CD14-positive monocyte (primary cell): Measurements from ENCODE around the gene GPC1. TPM values are rescaled to one million over a fixed set of nuclear protein-coding genes. Genes with fewer than 3 reads are reported as not detected.

Experiments used
- DNase-seq, 3 donors: peaks; one replicate each; pipeline ENCODE4 v3.0.0-alpha.2; 2011 to 2022
- H2AFZ ChIP-seq: 2 replicates; pipeline ENCODE4 v1.6.0; 2012; ENCODE audit warnings: mild to moderate bottlenecking, low read depth, low read length, inconsistent platforms; ENCODE audit not compliant: insufficient read depth, poor library complexity, severe bottlenecking
- H3K27ac ChIP-seq, 2 donors: 1 replicate in 1 of 2; 2 replicates in 1 of 2; pipeline ENCODE4 v1.5.1; 2012 to 2013; ENCODE audit warnings: low read length in 2 of 2, control low read depth in 1 of 2, inconsistent platforms in 1 of 2, low read depth in 1 of 2, mild to moderate bottlenecking in 1 of 2
- H3K27me3 ChIP-seq, 2 donors: one replicate each; pipeline versions ENCODE4 v1.6.0 to v1.6.1; 2011 to 2013; ENCODE audit warnings: low read length in 2 of 2; ENCODE audit not compliant: control insufficient read depth in 2 of 2, insufficient read depth in 2 of 2
- H3K36me3 ChIP-seq, 2 donors: replicated peaks in 1 of 2; 1 replicate in 1 of 2; 2 replicates in 1 of 2; pipeline versions ENCODE4 v1.5.1 to v1.6.1; 2012 to 2013; ENCODE audit warnings: low read length in 2 of 2, control low read depth in 1 of 2, inconsistent platforms in 1 of 2, mild to moderate bottlenecking in 1 of 2; ENCODE audit not compliant: insufficient read depth in 2 of 2, control insufficient read depth in 1 of 2
- H3K4me1 ChIP-seq, 2 donors: 1 replicate in 1 of 2; 2 replicates in 1 of 2; pipeline versions ENCODE4 v1.5.1 to v1.6.1; 2012 to 2013; ENCODE audit warnings: low read length in 2 of 2, control low read depth in 1 of 2, inconsistent platforms in 1 of 2, mild to moderate bottlenecking in 1 of 2, moderate library complexity in 1 of 2; ENCODE audit not compliant: insufficient read depth in 2 of 2, control insufficient read depth in 1 of 2
- H3K4me2 ChIP-seq: replicated peaks from 2 replicates; pipeline ENCODE3; 2012; ENCODE audit warnings: low read length, moderate library complexity, mild to moderate bottlenecking; ENCODE audit not compliant: poor library complexity, severe bottlenecking; ENCODE audit errors: extremely low read depth
- H3K4me3 ChIP-seq, 3 experiments: fragments of 200-600 bp in 1 of 3; sonication (generic) in 1 of 3; replicated peaks in 1 of 3; 1 replicate in 2 of 3; 2 replicates in 1 of 3; pipeline ENCODE4 v1.5.1; 2011 to 2013; ENCODE audit warnings: low read length in 3 of 3, mild to moderate bottlenecking in 3 of 3, control low read depth in 2 of 3, low read depth in 2 of 3, inconsistent platforms in 1 of 3, moderate library complexity in 1 of 3
- H3K79me2 ChIP-seq: 2 replicates; pipeline ENCODE4 v1.6.0; 2012; ENCODE audit warnings: mild to moderate bottlenecking, control low read depth, inconsistent platforms, low read length, moderate library complexity; ENCODE audit not compliant: insufficient read depth
- H3K9ac ChIP-seq: 2 replicates; pipeline ENCODE4 v1.6.0; 2017; ENCODE audit warnings: low read length, mild to moderate bottlenecking; ENCODE audit not compliant: insufficient read depth, poor library complexity, severe bottlenecking
- H3K9me3 ChIP-seq, 2 donors: replicated peaks in 1 of 2; 1 replicate in 1 of 2; 2 replicates in 1 of 2; pipeline versions ENCODE4 v1.5.1 to v1.6.1; 2012 to 2013; ENCODE audit warnings: low read length in 2 of 2, control low read depth in 1 of 2; ENCODE audit not compliant: control insufficient read depth in 1 of 2, insufficient read depth in 1 of 2
- H4K20me1 ChIP-seq: 2 replicates; pipeline ENCODE4 v1.6.0; 2012; ENCODE audit warnings: mild to moderate bottlenecking, low read length, control low read depth, moderate library complexity; ENCODE audit not compliant: insufficient read depth
- H3K27ac Mint-ChIP-seq, 7 donors: one replicate each; pipeline ENCODE4 v1.8.0; 2020; ENCODE audit warnings: mild to moderate bottlenecking in 7 of 7, mixed read lengths in 7 of 7, moderate library complexity in 6 of 7, inconsistent platforms in 2 of 7
- H3K27me3 Mint-ChIP-seq, 3 donors: one replicate each; pipeline ENCODE4 v1.8.0; 2021 to 2022; ENCODE audit warnings: low read depth in 3 of 3, mild to moderate bottlenecking in 3 of 3, mixed read lengths in 3 of 3, moderate library complexity in 3 of 3, inconsistent platforms in 1 of 3
- H3K36me3 Mint-ChIP-seq, 2 donors: one replicate each; pipeline ENCODE4 v1.8.0; 2020; ENCODE audit warnings: mixed read lengths in 2 of 2, inconsistent platforms in 1 of 2, mild to moderate bottlenecking in 1 of 2
- H3K4me1 Mint-ChIP-seq: one replicate; pipeline ENCODE4 v1.8.0; 2020; ENCODE audit warnings: mild to moderate bottlenecking, mixed read lengths
- H3K4me3 Mint-ChIP-seq, 2 donors: one replicate each; pipeline ENCODE4 v1.8.0; 2020; ENCODE audit warnings: mild to moderate bottlenecking in 2 of 2, mixed read lengths in 2 of 2, moderate library complexity in 1 of 2
- H3K9me3 Mint-ChIP-seq, 7 donors: one replicate each; pipeline ENCODE4 v1.8.0; 2020 to 2022; ENCODE audit warnings: mixed read lengths in 7 of 7, mild to moderate bottlenecking in 6 of 7, moderate library complexity in 6 of 7, inconsistent platforms in 2 of 7
- CTCF ChIP-seq: fragments of 200-600 bp; IDR thresholded peaks from one replicate; pipeline ENCODE4 v1.8.0; 2022; ENCODE audit warnings: antibody characterized with exemption, mild to moderate bottlenecking
- WGBS: methylation state at CpG from one replicate; pipeline ENCODE4 v1.1.5; 2013; ENCODE audit warnings: missing lambda C conversion rate; ENCODE audit not compliant: insufficient coverage; 5-methylcytosine and 5-hydroxymethylcytosine counted together
- intact Hi-C, 2 donors: fragments of 100-400 bp; cut with micrococcal nuclease; formaldehyde crosslinking; loops; one replicate each; pipeline versions ENCODE4 v1.15.0 to v1.15.1; 2023
- polyA plus RNA-seq, 3 donors: library from polyadenylated mRNA; depleted of rRNA in 1 of 3; unstranded in 2 of 3; stranded (reverse) in 1 of 3; fragments of 300-500 nt in 2 of 3; fragments of >200 nt in 1 of 3; fragmentation: Illumina TruSeq in 2 of 3; gene quantifications; 1 replicate in 2 of 3; 2 replicates in 1 of 3; pipeline ENCODE4 v1.2.3, GENCODE V29; 2012 to 2021

Gene GPC1
- polyA plus RNA-seq, 3 donors: 0.08 TPM; not detected in 2

- peaks cover 0 to 3% (median 0%) of the 10 kb centered on the region in 7 donors for H3K9me3 Mint-ChIP-seq
- peaks cover 33 to 46% of the 10 kb centered on the region in 2 donors for H3K36me3 Mint-ChIP-seq
Observed at GRCh38 chr2:240502430-240503121, 67.1 kb downstream of the GPC1 start.

GRCh38 chr2:240503375-240503774, 67.9 kb downstream of the GPC1 start:
- Histone ChIP-seq H2AFZ (no peak overlapping the region), H3K27ac (no peak overlapping the region), H3K9ac (no peak overlapping the region), H3K4me3 (no peak overlapping the region), H3K4me2 (no peak overlapping the region), H3K36me3 (peaks cover 4 to 19% of the 10 kb centered on the region in 2 donors), H3K27me3 (no peaks in the 10 kb centered on the region), H4K20me1 (no peaks in the 10 kb centered on the region), H3K79me2 (no peaks in the 10 kb centered on the region), H3K9me3 (no peaks in the 10 kb centered on the region), H3K4me1 (no peaks in the 10 kb centered on the region)
- Mint-ChIP-seq H3K4me1 (no peaks in the 10 kb centered on the region), H3K27ac (no peak overlapping the region), H3K4me3 (no peak overlapping the region), H3K9me3 (peaks cover 0 to 3% (median 0%) of the 10 kb centered on the region in 7 donors), H3K36me3 (peaks cover 27 to 39% of the 10 kb centered on the region in 2 donors), H3K27me3 (no peaks in the 10 kb centered on the region)
- no peak for TF ChIP-seq CTCF
- DNase-seq: no peak
- 98% methylated on average over 6 of the region's 9 CpGs for WGBS
- intact Hi-C loops: no loop called here

More at GRCh38 chr2:240502430-240503121, 67.1 kb downstream of the GPC1 start:
- Histone ChIP-seq H3K4me1 (no peaks in the 10 kb centered on the region), H3K4me3 (no peak overlapping the region), H3K27ac (no peak overlapping the region), H3K9ac (no peak overlapping the region), H3K27me3 (no peaks in the 10 kb centered on the region), H3K36me3 (peaks cover 9 to 23% of the 10 kb centered on the region in 2 donors), H3K9me3 (no peaks in the 10 kb centered on the region), H2AFZ (no peak overlapping the region), H4K20me1 (no peaks in the 10 kb centered on the region), H3K4me2 (no peak overlapping the region), H3K79me2 (no peaks in the 10 kb centered on the region)
- TF ChIP-seq CTCF: no peak
- H3K27me3 Mint-ChIP-seq: no peaks in the 10 kb centered on the region
- WGBS: 95% methylated on average over 14 of the region's 14 CpGs
- H3K27ac Mint-ChIP-seq: no peak overlapping the region
- DNase-seq: no peak
- intact Hi-C loops: no loop called here
- H3K4me1 Mint-ChIP-seq: no peaks in the 10 kb centered on the region
- peak overlapping the region in 1 of 2 donors; percentile 41 for H3K4me3 Mint-ChIP-seq
